ENCODE measurements around the gene PPP1R26.
"Not testable (repeated sequence)": the region's sequence is repeated elsewhere in the genome, so short reads cannot be mapped to it uniquely, and the experiment has no call there.

PPP1R26 gene, protein sequence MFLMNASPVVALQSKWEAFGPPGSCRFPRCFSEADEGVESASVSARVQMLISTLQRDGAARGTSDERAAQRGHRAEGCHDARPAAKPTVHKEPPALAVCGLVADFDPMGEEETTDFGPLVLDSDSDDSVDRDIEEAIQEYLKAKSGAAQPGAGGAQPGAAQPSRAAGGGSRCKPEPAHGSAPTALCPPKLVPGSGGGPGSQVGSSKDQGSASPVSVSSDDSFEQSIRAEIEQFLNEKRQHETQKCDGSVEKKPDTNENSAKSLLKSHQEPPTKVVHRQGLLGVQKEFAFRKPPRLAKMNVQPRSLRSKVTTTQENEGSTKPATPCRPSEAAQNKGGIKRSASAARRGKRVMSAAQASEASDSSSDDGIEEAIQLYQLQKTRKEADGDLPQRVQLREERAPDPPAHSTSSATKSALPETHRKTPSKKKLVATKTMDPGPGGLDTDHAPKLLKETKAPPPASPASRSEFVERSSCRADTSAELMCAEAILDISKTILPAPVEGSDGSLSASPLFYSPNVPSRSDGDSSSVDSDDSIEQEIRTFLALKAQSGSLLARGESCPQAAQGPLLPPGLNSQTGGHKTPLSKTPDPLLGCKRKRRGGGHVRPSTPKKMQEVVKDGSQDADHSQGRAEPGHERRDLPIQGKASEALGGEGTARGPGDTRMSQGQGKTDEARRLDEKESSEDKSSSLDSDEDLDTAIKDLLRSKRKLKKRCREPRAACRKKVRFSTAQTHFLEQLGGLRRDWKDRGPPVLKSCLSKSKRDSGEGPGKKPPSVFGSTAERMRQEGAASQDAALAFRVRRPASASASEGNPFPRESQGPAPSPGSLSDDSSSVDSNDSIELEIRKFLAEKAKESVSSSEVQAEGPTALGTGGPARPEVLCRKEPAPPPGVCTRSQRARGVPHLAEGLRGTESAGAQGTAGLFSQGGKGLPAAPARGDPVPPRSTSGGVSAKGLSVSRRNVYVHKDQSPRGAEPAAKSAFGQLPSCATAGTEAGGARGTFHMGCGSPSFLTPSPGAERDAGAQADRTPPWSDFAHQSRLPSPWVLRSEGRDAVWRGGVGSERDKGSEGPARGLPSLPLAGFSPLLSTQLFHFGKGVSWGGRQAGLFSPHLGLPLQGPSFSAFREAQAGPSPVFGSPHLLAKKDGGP (N-terminal part only)

DNA sequence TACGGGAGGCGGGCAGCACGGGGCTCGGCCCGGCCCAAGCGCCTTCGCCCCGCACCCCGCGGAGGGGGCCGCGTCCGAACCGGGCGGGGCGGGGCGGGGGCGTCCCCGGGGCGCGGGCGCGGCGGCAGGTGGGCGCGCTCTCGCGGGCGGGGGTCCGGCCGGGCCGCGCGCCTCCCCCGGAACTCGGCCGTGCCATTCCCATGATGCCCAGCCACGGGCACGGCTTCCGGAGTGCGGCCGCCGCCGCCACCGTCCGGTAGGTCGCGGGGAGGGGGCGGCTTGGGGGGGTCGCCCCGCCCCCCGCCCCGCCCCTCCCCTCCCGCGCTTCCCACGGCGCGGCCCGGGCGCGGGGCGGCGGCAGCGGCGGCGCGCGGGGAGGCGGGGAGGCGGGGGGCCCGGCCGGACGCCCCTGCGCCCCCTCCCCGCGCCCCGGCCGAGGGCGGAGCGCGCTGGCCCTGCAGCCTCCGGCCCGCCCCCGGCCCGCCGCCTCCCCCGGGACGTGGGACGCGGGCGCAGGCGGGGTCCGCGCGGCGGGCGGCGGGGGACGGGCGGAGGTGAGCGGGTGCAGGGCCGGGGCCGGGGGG lies at the start of gene PPP1R26:
PPP1R26 (plus strand) TSS at position 314 of the 584 bp plus-strand sequence. CDS start 4,729 bp downstream, outside the sequence.
- FAIRE-seq, result no peak

DNA sequence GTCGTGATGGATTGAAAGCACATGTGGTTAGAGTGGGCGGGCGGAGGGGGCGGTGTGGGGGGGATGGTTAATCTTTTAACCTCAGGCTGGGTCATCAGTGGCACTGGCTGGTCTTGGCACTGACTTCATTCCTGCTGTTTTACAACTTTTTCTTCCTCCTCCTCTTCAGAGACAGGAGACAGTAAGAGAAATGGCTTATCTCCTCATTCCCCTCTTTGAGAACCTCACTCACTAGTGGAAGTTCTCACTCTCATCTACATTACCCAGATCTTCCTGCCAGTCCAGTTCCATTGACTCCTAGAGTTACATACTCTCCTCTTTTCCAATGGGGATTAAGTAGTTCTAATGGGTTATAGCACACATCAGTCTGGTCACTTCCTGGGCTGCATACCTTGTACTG lies 42.3 kb upstream of the PPP1R26 start:
- no peak for FAIRE-seq

DNA sequence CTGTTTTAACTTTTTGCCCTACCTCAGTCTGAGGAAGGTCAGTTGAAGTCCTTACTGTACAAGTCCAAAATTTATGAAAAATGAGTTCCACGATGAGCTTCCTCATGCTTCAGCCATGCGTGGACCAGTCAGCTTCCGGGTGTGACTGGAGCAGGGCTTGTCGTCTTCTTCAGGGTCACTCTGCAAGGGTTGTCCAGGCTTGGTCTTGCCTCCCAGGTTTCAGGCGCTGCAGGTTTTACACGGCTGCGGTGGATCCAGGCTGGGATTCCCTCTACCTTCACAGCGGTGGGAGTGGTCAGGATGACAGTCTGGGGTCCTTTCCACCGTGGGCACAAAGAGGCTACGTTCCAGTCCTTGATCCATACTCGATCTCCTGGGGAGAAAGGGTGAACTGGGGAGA lies 41.9 kb upstream of the PPP1R26 start:
- not testable (repeated sequence) for FAIRE-seq

- not testable (repeated sequence) for FAIRE-seq
Measured at GRCh38 chr9:135438581-135439232, 40.9 kb upstream of the PPP1R26 start.

DNA sequence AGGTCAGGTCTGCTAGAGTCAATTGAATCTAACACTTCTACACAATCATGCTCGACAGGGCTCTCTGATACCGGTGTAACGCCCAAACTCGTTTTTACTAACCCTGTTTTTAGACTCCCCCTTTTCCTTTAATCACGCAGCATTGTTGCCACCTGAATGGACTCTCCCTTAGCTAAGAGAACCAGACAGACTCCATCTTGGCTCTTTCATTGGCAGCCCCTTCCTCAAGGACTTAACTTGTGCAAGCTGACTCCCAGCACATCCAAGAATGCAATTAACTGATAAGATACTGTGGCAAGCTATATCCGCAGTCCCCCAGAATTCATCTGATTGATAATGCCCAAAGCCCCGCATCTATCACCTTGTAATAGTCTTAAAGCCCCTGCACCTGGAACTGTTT lies 40.1 kb upstream of the PPP1R26 start:
- FAIRE-seq, result not testable (repeated sequence)

- no peak for FAIRE-seq
Measured at GRCh38 chr9:135439916-135440315, 39.7 kb upstream of the PPP1R26 start.

DNA sequence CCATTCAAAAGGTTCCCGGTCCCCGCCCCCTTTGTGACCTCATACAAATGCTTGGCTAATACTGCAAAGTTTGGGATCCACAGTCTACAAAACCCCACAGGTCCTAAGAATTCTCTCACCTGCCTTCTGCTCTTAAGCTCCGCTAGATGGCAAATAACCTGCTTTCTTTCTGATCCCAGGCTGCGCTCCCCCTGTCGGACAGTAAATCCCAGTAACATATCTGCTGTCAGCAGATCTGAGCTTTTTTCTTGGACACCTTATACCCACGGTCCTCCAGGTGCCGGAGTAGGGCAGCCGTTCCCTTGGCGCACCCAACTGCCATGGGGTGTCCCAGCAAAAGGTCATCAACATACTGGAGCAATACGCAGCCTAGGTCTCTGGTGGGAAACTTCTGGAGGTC lies 39.0 kb upstream of the PPP1R26 start:
- no peak for FAIRE-seq

DNA sequence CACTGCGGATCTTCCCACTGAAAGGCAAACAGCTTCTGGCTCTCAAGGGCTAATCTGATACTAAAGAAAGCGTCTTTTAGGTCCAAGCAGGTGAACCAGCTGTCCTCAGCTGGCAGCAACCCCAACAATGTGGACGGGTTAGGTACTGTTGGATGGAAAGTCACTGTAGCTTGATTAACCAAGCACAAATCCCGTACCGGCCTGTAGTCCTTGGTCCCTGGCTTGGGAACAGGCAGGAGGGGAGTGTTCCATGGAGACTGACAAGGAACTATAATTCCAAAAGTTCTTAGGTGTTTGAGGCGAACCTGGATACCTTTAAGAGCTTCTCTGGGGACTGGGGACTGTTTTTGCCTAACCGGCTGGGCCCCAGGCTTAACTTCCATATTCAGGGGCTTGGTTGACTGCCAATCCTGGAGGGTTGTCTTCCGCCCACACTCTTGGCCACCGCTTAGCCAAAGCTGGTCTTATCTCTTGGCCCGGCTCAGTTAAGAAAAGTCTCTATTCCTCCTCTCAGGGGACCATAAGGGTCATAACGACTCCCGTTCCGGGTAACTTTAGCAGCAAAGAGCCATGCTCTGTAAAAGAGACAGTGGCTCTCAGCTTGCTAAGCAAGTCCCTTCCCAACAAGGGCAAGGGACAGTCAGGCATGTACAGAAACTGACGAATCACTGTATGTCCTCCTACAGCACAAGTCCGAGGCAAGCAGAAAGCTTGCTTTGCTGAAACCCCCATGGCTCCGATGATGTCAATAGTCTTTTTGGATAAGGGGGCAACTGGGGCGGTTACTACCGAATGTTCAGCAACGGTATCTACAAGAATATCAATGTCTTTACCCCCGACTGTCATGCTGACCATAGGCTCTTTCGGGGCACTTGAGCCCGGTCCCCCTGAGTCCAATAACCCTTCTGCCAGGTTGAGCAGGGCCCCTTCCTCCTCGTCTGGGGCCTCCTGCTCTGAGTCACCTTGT lies 38.2 kb upstream of the PPP1R26 start:
- not testable (repeated sequence) for FAIRE-seq

- no peak for FAIRE-seq
Measured at GRCh38 chr9:135442075-135442474, 37.5 kb upstream of the PPP1R26 start.

- no peak for FAIRE-seq
Measured at GRCh38 chr9:135443797-135444425, 35.7 kb upstream of the PPP1R26 start.

GRCh38 chr9:135447126-135447525 lies 32.5 kb upstream of the PPP1R26 start:
- no peak for FAIRE-seq

DNA sequence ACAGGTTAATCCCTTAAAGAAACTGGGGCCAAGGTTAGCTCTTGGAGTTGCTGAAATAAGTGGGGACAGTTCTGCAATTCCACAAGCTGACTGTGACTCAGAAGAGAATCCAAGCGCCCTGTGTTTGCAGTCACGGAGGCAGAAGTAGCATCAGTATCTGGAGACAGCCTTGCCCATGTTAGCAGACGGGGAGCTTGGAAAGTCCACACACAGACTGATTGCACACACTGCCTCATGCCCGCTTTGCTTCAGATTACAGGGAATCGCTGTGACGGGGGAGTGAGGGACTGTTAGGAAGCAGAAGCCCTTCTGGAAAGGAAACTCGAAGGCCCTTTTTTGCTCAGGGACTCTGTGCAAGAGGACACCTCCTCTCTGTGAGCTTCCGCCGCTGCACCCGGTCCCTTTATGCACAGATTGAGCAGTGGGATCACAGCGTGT lies 30.9 kb upstream of the PPP1R26 start:
- no peak for FAIRE-seq

GRCh38 chr9:135449532-135449931 lies 30.1 kb upstream of the PPP1R26 start:
- not testable (repeated sequence) for FAIRE-seq

- no peak for FAIRE-seq
Measured at GRCh38 chr9:135450956-135451355, 28.6 kb upstream of the PPP1R26 start.

GRCh38 chr9:135451909-135452308 lies 27.7 kb upstream of the PPP1R26 start:
- not testable (repeated sequence) for FAIRE-seq

GRCh38 chr9:135454737-135455136 lies 24.8 kb upstream of the PPP1R26 start:
- FAIRE-seq, result no peak

GRCh38 chr9:135455401-135456030 lies 24.1 kb upstream of the PPP1R26 start:
- FAIRE-seq, result no peak

DNA sequence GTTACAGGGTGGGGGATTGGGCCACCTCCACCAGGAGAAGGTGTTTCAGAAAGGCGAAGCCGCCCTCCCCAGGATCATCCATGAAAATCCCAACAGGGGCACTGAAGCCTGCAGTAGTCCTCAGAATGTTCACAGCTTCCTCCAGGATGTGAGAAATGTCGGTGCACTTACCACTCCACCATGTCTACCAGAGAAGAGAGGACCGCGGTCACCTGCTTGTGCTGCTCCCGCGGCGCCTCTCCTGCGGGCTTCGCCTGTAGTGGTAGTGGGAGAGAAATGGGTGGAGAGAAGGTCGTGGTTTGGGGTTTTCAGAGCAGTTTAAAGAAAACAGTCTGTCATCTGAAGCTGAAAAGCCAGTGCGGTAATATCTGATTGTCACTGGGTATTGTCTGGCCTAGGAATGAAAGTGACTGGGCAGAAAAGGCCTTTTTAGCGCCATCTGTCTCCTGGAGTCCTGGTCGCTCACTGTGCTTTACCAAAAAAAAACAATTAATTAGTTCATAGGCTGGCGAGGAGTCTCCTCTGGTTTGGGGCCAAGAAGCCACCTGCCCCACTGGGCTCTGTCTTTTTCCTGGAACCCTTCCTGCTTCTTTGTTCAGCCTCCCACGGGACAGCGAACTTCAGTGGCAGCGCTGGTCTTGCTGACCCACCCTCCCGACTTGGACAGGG lies 23.0 kb upstream of the PPP1R26 start:
- no peak for FAIRE-seq

DNA sequence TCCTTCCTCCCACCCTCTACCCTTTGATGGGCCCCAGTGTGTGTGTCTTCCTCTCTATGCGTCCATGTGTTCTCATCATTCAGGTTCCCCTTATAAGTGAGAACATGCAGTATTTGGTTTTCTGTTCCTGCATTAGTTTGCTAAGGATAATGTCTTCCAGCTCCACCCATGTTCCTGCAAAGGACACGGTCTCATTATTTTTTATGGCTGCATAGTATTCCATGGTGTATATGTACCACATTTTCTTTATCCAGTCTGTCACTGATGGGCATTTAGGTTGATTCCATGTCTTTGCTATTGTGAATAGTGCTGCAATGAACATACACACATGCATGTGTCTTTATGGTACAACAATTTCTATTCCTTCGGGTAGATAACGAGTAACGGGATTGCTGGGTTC lies 21.1 kb upstream of the PPP1R26 start:
- not testable (repeated sequence) for FAIRE-seq

Measured in A204.1 (cell line).